ENCODE results near the gene NUTF2.

NUTF2 gene

GRCh38 chr16:67803894-67804293 is 42.8 kb upstream of the NUTF2 start:
- H2AFZ ChIP-seq = no peak overlapping the region
- H3K9ac ChIP-seq = no peak overlapping the region
- H3K27me3 ChIP-seq (ENCODE audit: control insufficient read depth, insufficient read depth, low read length) = no peaks in the 10 kb centered on the region
- no peaks in the 10 kb centered on the region for H3K9me3 ChIP-seq (ENCODE audit: control insufficient read depth, low read length)
- H3K27ac ChIP-seq = no peak overlapping the region
- no peaks in the 10 kb centered on the region for H3K36me3 ChIP-seq (ENCODE audit: control insufficient read depth, insufficient read depth, low read length)
- H3K4me2 ChIP-seq (ENCODE audit: low read length) = no peak overlapping the region
- H3K79me2 ChIP-seq = peaks cover 65% of the 10 kb centered on the region
- no peak for TF ChIP-seq CTCF (IDR thresholded peaks at IDR 0.05)
- H3K4me1 ChIP-seq = peaks cover 4% of the 10 kb centered on the region
- H3K4me3 ChIP-seq (ENCODE audit: low read depth, low read length) = no peak overlapping the region

DNA sequence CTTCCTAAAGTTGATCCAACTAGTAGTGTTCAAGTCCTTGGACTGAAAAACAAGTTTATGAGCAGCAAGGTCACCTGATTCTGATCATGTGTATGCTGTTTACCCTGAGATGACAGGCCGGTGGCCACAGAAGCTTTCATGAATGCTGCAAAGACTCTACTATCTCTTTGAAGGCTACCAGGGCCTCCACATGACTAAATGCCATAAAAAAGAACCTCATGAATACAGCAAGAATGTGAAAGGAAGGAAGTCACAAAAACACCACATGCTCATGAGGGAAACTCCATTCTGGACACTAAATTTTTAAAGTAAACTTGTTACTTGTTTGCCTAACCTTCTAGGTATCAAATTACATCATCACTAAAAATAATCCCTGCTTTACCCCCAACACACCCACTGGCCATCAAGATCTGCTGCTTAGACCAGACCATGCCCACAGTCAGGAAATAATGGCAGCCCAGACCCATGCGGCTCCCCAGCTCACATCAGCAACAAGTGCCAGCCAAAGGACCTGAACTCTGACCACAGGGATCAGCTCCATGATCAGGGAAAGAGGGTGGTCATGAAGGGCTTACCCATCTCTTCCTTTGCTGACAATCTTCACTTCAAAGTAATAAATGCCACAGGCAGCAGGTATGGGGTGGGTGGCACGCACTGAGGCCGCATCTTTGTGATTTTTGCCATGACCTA is 41.7 kb upstream of the NUTF2 start:
- Histone ChIP-seq H3K79me2 (peaks cover 59% of the 10 kb centered on the region), H3K36me3 (ENCODE audit: control insufficient read depth, insufficient read depth, low read length) (no peaks in the 10 kb centered on the region), H2AFZ (no peak overlapping the region), H3K4me3 (ENCODE audit: low read depth, low read length) (peak overlapping the region; percentile 100), H3K27ac (no peak overlapping the region), H3K9me3 (ENCODE audit: control insufficient read depth, low read length) (no peaks in the 10 kb centered on the region), H3K4me2 (ENCODE audit: low read length) (peak overlapping the region; percentile 92), H3K9ac (no peak overlapping the region), H3K4me1 (peaks cover 4% of the 10 kb centered on the region), H3K27me3 (ENCODE audit: control insufficient read depth, insufficient read depth, low read length) (no peaks in the 10 kb centered on the region)
- no peak for TF ChIP-seq CTCF (IDR thresholded peaks at IDR 0.05)

DNA sequence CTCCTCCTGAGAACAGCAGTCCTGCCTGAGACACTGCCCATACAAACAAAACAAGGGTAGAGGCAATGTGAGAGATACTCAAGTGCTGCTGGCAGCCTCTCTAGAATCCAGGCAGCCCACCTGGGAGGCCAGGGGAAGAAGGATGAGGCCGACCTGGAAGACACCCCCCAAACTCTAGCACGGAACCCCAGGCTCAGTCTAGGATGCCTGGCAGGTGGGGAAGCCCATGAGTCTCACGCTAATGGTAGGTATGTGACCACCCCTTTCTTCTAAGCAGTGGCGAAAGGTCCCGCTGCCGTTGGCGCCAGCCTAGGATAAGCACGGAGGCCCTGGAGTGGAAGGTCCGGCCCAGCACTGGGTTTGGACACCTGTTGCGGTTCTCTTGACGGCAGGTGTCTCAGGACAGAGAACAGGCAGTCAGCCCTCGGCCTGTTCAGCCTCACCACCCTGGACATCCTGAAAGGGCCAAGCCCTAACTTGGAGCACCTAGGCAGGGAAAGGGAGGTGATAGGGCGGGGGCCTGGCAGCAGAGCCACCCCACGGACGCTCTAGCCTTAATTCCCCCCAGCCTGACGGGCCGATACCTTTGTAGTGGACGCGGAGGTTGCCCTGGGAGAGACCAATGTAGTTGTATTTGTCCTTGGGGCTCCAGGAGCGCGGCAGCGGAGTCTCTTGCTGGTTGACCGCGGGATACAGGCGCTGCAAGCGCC is 40.9 kb upstream of the NUTF2 start:
- Histone ChIP-seq H3K27ac (peak overlapping the region; percentile 65), H3K36me3 (ENCODE audit: control insufficient read depth, insufficient read depth, low read length) (no peaks in the 10 kb centered on the region), H2AFZ (peak overlapping the region; percentile 100), H3K4me3 (ENCODE audit: low read depth, low read length) (peak overlapping the region; percentile 100), H3K27me3 (ENCODE audit: control insufficient read depth, insufficient read depth, low read length) (no peaks in the 10 kb centered on the region), H3K9me3 (ENCODE audit: control insufficient read depth, low read length) (no peaks in the 10 kb centered on the region), H3K4me2 (ENCODE audit: low read length) (peak overlapping the region; percentile 92), H3K79me2 (peaks cover 50% of the 10 kb centered on the region), H3K4me1 (peaks cover 4% of the 10 kb centered on the region), H3K9ac (peak overlapping the region; percentile 96)
- TF ChIP-seq CTCF (IDR thresholded peaks at IDR 0.05) = no peak

- peaks cover 43% of the 10 kb centered on the region for H3K79me2 ChIP-seq
- no peaks in the 10 kb centered on the region for H3K36me3 ChIP-seq (ENCODE audit: control insufficient read depth, insufficient read depth, low read length)
- peak within 1 kb of the TSS; percentile 96 for H3K9ac ChIP-seq
- H3K4me1 ChIP-seq = peaks cover 4% of the 10 kb centered on the region
- no peaks in the 10 kb centered on the region for H3K27me3 ChIP-seq (ENCODE audit: control insufficient read depth, insufficient read depth, low read length)
- H3K27ac ChIP-seq = peak within 1 kb of the TSS; percentile 68
- H3K4me2 ChIP-seq (ENCODE audit: low read length) = peak within 1 kb of the TSS; percentile 92
- peak within 1 kb of the TSS; percentile 100 for H2AFZ ChIP-seq
- H3K4me3 ChIP-seq (ENCODE audit: low read depth, low read length) = peak within 1 kb of the TSS; percentile 100
- H3K9me3 ChIP-seq (ENCODE audit: control insufficient read depth, low read length) = no peaks in the 10 kb centered on the region
- no peak for TF ChIP-seq CTCF (IDR thresholded peaks at IDR 0.05)
Measured at GRCh38 chr16:67806428-67807147, 40.1 kb upstream of the NUTF2 start, which contains the start of the genes RANBP10 and TSNAXIP1. Gene RANBP10, minus strand, starts transcription at chr16:67806560. Its CDS starts 24 bp downstream, at chr16:67806536. Gene TSNAXIP1, plus strand, starts transcription at chr16:67806889. Its CDS starts 261 bp downstream, at chr16:67807150.
